SU-DHL-6 (cell line): ENCODE results near the gene FAM83C.

Experiments
- H2AFZ ChIP-seq: fragments of 200-600 bp; sonication (generic); 2 replicates; pipeline ENCODE4 v1.6.1; 2014; ENCODE audit warnings: low read depth, mild to moderate bottlenecking, moderate library complexity, mixed read lengths, antibody characterized with exemption, low read length; ENCODE audit not compliant: severe bottlenecking
- H3F3A ChIP-seq: fragments of 200-600 bp; shearing (Covaris generic); 2 replicates; pipeline ENCODE4 v1.6.0; 2016; ENCODE audit warnings: antibody characterized with exemption, mild to moderate bottlenecking; ENCODE audit not compliant: insufficient read depth
- H3K27ac ChIP-seq: fragments of 200-600 bp; sonication (generic); 2 replicates; pipeline ENCODE4 v1.5.1; 2016; ENCODE audit warnings: low read depth, mild to moderate bottlenecking, low read length, moderate library complexity, mixed read lengths
- H3K27me3 ChIP-seq: fragments of 200-600 bp; sonication (generic), shearing (Covaris generic); 2 replicates; pipeline ENCODE4 v1.6.0; 2014; ENCODE audit warnings: mild to moderate bottlenecking, low read length
- H3K36me3 ChIP-seq: fragments of 200-600 bp; sonication (generic); 2 replicates; pipeline ENCODE4 v1.6.1; 2014; ENCODE audit warnings: mild to moderate bottlenecking, low read length, mixed read lengths
- H3K4me2 ChIP-seq: fragments of 300-600, 200-600 bp; shearing (Covaris generic), sonication (generic); 2 replicates; pipeline ENCODE4 v1.6.0; 2014; ENCODE audit warnings: low read length, low read depth, mild to moderate bottlenecking; ENCODE audit not compliant: poor library complexity, severe bottlenecking
- H3K4me3 ChIP-seq: fragments of 200-600 bp; sonication (generic); 2 replicates; pipeline ENCODE4 v1.5.1; 2014; ENCODE audit warnings: antibody characterized with exemption, low read length, mild to moderate bottlenecking, mixed read lengths; ENCODE audit not compliant: insufficient read depth, poor library complexity, severe bottlenecking
- H3K79me2 ChIP-seq: fragments of 200-600 bp; sonication (generic); 2 replicates; pipeline ENCODE4 v1.6.1; 2014; ENCODE audit warnings: mild to moderate bottlenecking, low read length, moderate library complexity; ENCODE audit not compliant: insufficient read depth
- H3K9ac ChIP-seq: fragments of 200-600 bp; sonication (generic); 2 replicates; pipeline ENCODE4 v1.7.0; 2014; ENCODE audit warnings: mild to moderate bottlenecking, low read length
- H3K9me2 ChIP-seq: fragments of 200-600 bp; sonication (generic); replicated peaks from 2 replicates; pipeline ENCODE4 v1.6.1; 2014; ENCODE audit warnings: low read length; ENCODE audit not compliant: insufficient read depth
- H3K9me3 ChIP-seq: fragments of 200-600 bp; sonication (generic); 2 replicates; pipeline ENCODE4 v1.6.1; 2014; ENCODE audit warnings: low read length, mixed read lengths; ENCODE audit not compliant: insufficient read depth
- H4K20me1 ChIP-seq: fragments of 200-600 bp; sonication (generic); 2 replicates; pipeline ENCODE4 v1.6.1; 2014; ENCODE audit warnings: low read depth, mild to moderate bottlenecking, antibody characterized with exemption, low read length, moderate library complexity, mixed read lengths
- EZH2phosphoT487 ChIP-seq: fragments of 200-600 bp; sonication (generic), shearing (Covaris generic); conservative IDR thresholded peaks from 2 replicates; pipeline ENCODE4 v1.6.1; 2018; ENCODE audit warnings: mild to moderate bottlenecking, antibody characterized with exemption, low read length, moderate library complexity, mixed read lengths
- TF ChIP-seq, protein P1 (sequence below): fragments of 200-600 bp; sonication (generic); IDR thresholded peaks from one replicate; pipeline ENCODE4 v1.5.1; 2017; ENCODE audit warnings: antibody characterized with exemption, mild to moderate bottlenecking, low read length, moderate library complexity; ENCODE audit not compliant: insufficient read depth, poor library complexity, severe bottlenecking

The FAM83C gene

DNA sequence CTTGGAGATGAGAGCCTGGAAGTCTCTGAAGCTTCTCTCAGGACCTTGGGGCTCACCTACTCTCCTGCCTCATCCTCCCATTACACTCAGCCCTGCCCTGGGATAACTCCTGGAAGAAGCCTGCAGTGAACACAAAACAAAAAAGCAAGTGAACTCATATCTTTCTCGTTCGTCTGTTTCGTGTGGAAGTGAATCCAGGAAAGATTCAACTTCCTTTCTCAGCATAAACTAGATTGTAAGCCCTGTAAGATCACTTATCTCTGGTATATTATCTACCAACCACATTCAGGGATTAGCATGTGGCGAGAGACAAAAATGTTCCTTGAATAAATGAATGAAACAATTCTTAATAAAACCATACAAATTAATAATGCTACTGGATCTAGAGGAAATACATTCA is 36.5 kb upstream of the FAM83C start:
- Histone ChIP-seq H3K9me2 (no peaks in the 10 kb centered on the region), H3K9ac (no peak overlapping the region), H3K27ac (no peak overlapping the region), H3F3A (no peaks in the 10 kb centered on the region), H3K9me3 (no peaks in the 10 kb centered on the region), H3K4me2 (no peak overlapping the region), H2AFZ (no peak overlapping the region), H3K27me3 (no peaks in the 10 kb centered on the region), H3K79me2 (no peaks in the 10 kb centered on the region), H4K20me1 (no peaks in the 10 kb centered on the region), H3K4me3 (no peak overlapping the region), H3K36me3 (no peaks in the 10 kb centered on the region)
- TF ChIP-seq, protein P1, sequence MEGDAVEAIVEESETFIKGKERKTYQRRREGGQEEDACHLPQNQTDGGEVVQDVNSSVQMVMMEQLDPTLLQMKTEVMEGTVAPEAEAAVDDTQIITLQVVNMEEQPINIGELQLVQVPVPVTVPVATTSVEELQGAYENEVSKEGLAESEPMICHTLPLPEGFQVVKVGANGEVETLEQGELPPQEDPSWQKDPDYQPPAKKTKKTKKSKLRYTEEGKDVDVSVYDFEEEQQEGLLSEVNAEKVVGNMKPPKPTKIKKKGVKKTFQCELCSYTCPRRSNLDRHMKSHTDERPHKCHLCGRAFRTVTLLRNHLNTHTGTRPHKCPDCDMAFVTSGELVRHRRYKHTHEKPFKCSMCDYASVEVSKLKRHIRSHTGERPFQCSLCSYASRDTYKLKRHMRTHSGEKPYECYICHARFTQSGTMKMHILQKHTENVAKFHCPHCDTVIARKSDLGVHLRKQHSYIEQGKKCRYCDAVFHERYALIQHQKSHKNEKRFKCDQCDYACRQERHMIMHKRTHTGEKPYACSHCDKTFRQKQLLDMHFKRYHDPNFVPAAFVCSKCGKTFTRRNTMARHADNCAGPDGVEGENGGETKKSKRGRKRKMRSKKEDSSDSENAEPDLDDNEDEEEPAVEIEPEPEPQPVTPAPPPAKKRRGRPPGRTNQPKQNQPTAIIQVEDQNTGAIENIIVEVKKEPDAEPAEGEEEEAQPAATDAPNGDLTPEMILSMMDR = no peak
- TF ChIP-seq EZH2phosphoT487 = no peak

DNA sequence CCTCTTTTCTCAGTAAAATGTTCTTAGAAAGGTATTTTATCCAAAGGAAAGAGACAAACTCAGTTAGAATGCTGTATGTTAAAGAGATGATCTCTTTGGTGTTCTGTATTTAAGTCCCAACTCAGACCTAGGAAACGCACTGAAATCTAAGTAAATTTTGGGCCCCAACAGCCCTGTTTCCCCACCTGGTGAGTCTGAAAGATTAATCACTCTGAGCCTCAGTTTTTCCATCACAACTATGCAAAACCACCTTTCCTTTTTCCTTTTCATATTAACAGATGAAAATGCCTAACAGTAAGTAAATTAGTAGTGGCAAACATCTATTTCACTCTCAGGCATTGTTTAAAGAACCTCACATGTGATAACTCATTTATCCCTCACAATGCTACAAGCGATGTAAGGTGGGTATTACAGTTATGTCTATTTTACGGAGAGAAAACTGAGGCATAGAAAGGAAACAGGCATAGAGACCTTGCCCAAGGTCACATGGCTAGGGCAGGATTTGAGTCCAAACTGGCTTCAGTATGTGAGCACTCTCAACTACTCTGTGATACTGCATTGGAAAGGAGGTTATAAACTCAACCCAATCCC is 36.0 kb upstream of the FAM83C start:
- Histone ChIP-seq H3K9me3 (no peaks in the 10 kb centered on the region), H3K27ac (no peak overlapping the region), H3K4me2 (no peak overlapping the region), H3K9ac (no peak overlapping the region), H2AFZ (no peak overlapping the region), H3K27me3 (no peaks in the 10 kb centered on the region), H3F3A (no peaks in the 10 kb centered on the region), H3K4me3 (no peak overlapping the region), H3K79me2 (no peaks in the 10 kb centered on the region), H3K36me3 (no peaks in the 10 kb centered on the region), H3K9me2 (no peaks in the 10 kb centered on the region), H4K20me1 (no peaks in the 10 kb centered on the region)
- TF ChIP-seq, protein P1 = no peak
- TF ChIP-seq EZH2phosphoT487 = no peak

DNA sequence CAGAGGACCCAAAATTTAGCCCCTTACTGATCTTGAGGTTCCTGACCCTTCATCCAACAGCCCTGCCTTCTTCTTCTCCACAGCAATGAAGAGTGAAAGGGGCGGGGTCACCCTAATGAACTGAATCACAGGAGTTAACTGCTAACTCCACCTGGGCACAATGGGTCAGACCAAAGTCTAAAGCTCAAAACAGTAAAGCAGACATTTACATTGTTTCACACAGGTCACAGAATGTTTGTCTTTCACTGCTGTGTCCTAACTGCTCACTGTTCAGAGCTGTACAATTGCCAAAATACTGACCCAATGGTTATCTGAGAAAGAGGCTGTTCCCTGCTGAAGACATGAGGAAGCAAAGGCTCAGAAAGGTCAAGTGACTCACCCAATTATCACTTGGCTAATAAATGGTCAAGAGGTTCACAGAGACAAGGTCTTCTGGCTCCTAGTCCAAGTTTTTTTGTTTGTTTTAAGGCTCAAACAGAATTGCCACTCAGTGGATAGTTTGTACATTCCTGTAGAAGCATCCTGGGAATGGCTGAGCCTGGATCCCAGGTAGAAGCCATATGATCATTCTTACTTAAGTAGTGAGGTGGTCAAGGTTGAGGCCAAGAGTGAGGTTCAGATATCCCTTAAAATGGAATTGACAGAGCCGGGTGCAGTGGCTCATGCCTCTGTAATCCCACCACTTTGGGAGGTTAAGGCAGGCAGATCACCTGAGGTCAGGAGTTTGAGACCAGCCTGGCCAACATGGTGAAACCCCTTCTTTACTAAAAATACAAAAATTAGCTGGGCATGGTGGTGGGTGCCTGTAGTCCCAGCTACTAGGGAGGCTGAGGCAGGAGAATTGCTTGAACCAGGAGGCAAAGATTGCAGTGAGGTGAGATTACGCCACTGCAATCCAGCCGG is 35.1 kb upstream of the FAM83C start:
- no peak for TF ChIP-seq EZH2phosphoT487
- TF ChIP-seq, protein P1 = no peak
- no peaks in the 10 kb centered on the region for H3K9me2 ChIP-seq
- no peak overlapping the region for H3K4me2 ChIP-seq
- no peaks in the 10 kb centered on the region for H3K79me2 ChIP-seq
- no peaks in the 10 kb centered on the region for H3K9me3 ChIP-seq
- no peak overlapping the region for H3K27ac ChIP-seq
- H4K20me1 ChIP-seq = no peaks in the 10 kb centered on the region
- H3K36me3 ChIP-seq = no peaks in the 10 kb centered on the region
- no peak overlapping the region for H3K9ac ChIP-seq
- H3K4me3 ChIP-seq = no peak overlapping the region
- H3K27me3 ChIP-seq = no peaks in the 10 kb centered on the region
- no peaks in the 10 kb centered on the region for H3F3A ChIP-seq
- H2AFZ ChIP-seq = no peak overlapping the region
